Neural cell (in vitro differentiated cells): ENCODE results near the gene COMMD8.

ENCODE experiments used
- EZH2 ChIP-seq: fragments of 200-600, 300-800 bp; shearing (Covaris generic), sonication (generic); IDR thresholded peaks from 2 replicates; pipeline ENCODE4 v1.6.1; 2014; ENCODE audit warnings: antibody characterized with exemption, low read length, borderline replicate concordance, mild to moderate bottlenecking; ENCODE audit not compliant: insufficient read depth, poor library complexity, severe bottlenecking
- SMC3 ChIP-seq: fragments of 450-650 bp; conservative IDR thresholded peaks from 2 replicates; pipeline ENCODE4 v1.6.1; 2014; ENCODE audit warnings: antibody characterized with exemption, mild to moderate bottlenecking, moderate library complexity; ENCODE audit not compliant: poor library complexity
- TAF1 ChIP-seq: IDR thresholded peaks from 2 replicates; pipeline ENCODE4 v1.6.1; 2012; ENCODE audit warnings: low read depth
- TF ChIP-seq, protein P1 (sequence below): fragments of 450-650 bp; IDR thresholded peaks from 2 replicates; pipeline ENCODE4 v1.5.1; 2014; ENCODE audit warnings: antibody characterized with exemption, mild to moderate bottlenecking, moderate library complexity; ENCODE audit not compliant: poor library complexity, severe bottlenecking

DNA sequence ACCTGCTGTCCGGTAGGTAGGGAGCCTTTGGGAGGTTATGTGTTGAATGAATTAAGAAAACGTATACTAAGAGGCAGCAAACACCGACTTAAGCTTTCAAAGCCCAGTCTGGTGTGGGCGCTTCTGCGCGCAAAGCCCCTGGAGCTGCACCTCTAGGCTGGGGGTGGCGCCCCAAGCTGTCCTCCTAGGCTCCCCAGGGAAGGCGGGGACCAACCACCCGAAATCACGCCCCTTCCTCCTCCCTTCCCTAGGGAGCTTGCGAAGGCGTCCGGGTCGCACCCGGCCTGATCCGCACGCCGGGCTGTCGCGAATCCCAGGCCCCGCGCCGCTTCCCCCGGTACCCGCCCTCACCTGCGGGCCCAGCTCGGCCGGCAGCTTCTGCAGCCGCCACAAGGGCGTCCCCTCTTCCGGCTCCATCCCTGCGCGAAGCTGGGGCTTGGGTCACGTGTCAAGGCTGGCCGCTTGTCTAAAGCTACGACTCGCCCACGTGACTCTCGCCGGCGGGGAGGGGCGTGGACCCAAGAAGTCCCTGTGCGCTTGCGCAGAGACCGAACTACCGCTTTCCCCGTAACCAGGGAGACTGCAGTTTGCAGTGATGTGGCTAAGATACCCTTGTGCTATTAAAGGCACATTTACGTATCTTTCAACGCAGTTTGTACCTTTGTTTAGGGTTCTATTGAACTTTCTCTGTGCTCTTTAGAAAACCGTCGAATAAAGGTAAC lies at the start of gene COMMD8:
- TF ChIP-seq EZH2 (no peak), SMC3 (peak; percentile 63), TAF1 (peak; percentile 49)
- TF ChIP-seq, protein P1, sequence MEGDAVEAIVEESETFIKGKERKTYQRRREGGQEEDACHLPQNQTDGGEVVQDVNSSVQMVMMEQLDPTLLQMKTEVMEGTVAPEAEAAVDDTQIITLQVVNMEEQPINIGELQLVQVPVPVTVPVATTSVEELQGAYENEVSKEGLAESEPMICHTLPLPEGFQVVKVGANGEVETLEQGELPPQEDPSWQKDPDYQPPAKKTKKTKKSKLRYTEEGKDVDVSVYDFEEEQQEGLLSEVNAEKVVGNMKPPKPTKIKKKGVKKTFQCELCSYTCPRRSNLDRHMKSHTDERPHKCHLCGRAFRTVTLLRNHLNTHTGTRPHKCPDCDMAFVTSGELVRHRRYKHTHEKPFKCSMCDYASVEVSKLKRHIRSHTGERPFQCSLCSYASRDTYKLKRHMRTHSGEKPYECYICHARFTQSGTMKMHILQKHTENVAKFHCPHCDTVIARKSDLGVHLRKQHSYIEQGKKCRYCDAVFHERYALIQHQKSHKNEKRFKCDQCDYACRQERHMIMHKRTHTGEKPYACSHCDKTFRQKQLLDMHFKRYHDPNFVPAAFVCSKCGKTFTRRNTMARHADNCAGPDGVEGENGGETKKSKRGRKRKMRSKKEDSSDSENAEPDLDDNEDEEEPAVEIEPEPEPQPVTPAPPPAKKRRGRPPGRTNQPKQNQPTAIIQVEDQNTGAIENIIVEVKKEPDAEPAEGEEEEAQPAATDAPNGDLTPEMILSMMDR, result peak; percentile 72
